GM10248 (cell line): Measurements from ENCODE around the gene PEX7.
"Not testable (repeated sequence)": the region's sequence is repeated elsewhere in the genome, so short reads cannot be mapped to it uniquely, and the experiment has no call there.

Source experiments
- CTCF ChIA-PET: fragments of 300-600 bp; sonication (Branson Sonifier 250); formaldehyde crosslinking; extraction: SDS; loops from one replicate; lab custom pipeline; 2021; ENCODE audit warnings: antibody characterized with exemption; lab: Yijun Ruan, JAX
- POLR2A ChIA-PET: fragments of 350-650 bp; sonication (Branson Sonifier 250); formaldehyde crosslinking; extraction: SDS; loops from one replicate; lab custom pipeline; 2020; ENCODE audit warnings: antibody characterized with exemption; lab: Yijun Ruan, JAX
- DNase-seq: peaks from one replicate; pipeline ENCODE4 v3.0.0; 2012; ENCODE audit errors: extremely low spot score
- TF ChIP-seq, protein P1 (sequence below): IDR thresholded peaks from 2 replicates; pipeline ENCODE4 v1.5.1; 2012; ENCODE audit warnings: mild to moderate bottlenecking, low read depth; ENCODE audit errors: extremely low read depth, missing control alignments, control extremely low read depth

PEX7 gene

DNA sequence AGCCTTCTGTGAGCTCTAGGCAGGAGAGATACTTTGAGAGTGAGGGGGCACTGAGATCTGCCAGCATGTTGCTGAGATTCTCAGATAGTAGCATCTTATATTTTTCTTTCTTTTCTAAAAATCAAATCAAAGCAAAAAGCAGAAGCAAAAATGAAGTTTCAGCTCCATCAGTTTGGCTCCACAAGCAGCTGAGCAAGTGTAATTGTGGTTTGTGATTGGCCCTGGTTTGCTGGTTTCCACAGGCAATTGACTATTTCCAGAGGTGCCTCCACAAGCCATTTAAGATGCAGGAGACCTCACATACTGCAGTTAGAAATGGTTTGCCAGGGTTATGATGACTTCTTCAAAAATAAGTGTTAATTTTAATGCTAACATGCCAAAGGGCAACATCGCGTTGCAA, 104.0 kb downstream of the PEX7 start:
- CTCF ChIA-PET: interaction anchor here (1.0 to 1.8 kb wide), 5 partner anchors 12 to 282 kb away, joined by 3 to 10 read pairs (median 3); partner anchors contain the start of gene MAP3K5
- POLR2A ChIA-PET: no interaction called here
- TF ChIP-seq, protein P1, sequence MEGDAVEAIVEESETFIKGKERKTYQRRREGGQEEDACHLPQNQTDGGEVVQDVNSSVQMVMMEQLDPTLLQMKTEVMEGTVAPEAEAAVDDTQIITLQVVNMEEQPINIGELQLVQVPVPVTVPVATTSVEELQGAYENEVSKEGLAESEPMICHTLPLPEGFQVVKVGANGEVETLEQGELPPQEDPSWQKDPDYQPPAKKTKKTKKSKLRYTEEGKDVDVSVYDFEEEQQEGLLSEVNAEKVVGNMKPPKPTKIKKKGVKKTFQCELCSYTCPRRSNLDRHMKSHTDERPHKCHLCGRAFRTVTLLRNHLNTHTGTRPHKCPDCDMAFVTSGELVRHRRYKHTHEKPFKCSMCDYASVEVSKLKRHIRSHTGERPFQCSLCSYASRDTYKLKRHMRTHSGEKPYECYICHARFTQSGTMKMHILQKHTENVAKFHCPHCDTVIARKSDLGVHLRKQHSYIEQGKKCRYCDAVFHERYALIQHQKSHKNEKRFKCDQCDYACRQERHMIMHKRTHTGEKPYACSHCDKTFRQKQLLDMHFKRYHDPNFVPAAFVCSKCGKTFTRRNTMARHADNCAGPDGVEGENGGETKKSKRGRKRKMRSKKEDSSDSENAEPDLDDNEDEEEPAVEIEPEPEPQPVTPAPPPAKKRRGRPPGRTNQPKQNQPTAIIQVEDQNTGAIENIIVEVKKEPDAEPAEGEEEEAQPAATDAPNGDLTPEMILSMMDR: no peak
- no peak for DNase-seq

DNA sequence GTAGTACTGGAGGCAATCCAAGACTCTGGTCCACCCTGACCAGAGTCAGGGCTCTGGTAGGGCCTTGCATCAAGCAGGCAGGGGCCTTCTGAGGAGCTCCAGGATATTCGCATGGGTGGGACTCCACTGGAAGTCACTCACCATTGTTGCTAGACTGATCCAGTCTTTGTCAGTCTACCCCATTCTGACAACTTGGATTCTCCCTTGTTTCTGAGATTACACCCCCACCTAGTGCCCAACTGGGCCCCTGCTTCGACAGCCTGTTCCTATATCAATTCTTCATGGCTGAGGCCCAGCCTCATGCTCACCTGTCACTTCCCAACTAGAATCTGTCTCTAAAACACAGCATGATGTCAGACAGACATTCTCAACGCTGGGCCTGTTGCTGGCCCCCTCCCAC, 104.9 kb downstream of the PEX7 start:
- peak; percentile 48 for DNase-seq
- CTCF ChIA-PET: interaction anchor here (0.9 to 1.8 kb wide), 4 partner anchors 100 to 283 kb away, joined by 3 to 10 read pairs (median 3); partner anchors contain the start of gene MAP3K5
- TF ChIP-seq, protein P1: peak; percentile 52
- POLR2A ChIA-PET: no interaction called here

GRCh38 chr6:136930528-136930927, 108.1 kb downstream of the PEX7 start:
- no peak for DNase-seq
- CTCF ChIA-PET: no interaction called here
- POLR2A ChIA-PET: no interaction called here
- TF ChIP-seq, protein P1: no peak

GRCh38 chr6:136932599-136932998, 110.2 kb downstream of the PEX7 start:
- TF ChIP-seq, protein P1: no peak
- no peak for DNase-seq
- CTCF ChIA-PET: no interaction called here
- POLR2A ChIA-PET: no interaction called here

DNA sequence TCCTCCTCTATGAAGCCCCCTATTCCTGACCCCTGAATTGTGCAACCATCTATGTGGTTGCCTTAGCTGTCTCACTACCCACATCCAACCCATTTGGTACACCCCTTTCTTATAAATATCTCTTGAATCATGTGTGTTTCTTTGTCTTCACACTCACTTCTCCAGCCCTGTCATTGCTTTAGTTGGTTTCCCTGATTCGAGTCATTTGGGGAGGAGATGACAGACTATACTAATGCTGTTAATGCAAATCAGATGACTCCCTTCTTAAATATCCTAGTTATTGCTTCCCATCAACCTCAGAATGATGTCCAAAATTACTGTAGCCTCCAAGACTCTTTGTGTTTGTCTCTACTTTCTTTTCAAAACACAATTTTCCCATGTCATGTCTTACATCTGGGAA, 122.7 kb downstream of the PEX7 start:
- ChIA-PET POLR2A (no interaction called here), CTCF (interaction anchor here (1.0 kb wide), 1 partner anchor 19 kb away, joined by 3 read pairs; no protein-coding TSS in a partner anchor)
- no peak for DNase-seq
- TF ChIP-seq, protein P1: no peak

DNA sequence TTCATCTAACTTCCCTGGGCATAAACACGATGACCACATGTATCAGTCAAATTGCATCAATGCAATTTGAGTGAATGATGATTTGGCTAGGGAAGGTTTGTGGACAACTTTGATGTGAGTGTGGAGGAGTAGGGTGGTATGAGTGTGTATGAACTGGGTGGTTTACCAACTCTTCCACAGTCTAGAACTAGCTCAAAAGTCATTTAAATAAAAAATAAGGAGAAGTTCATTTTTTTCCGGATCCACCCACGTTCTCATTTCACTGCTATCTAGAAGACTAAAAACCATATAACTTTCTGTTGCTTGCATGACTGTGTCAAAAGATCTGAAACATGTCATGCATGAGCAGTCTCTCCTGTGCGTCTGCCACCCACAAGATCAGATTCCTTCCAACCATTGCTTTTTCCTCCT, 123.3 kb downstream of the PEX7 start:
- ChIA-PET CTCF (interaction anchor here (1.0 kb wide), 1 partner anchor 20 kb away, joined by 3 read pairs; no protein-coding TSS in a partner anchor), POLR2A (no interaction called here)
- TF ChIP-seq, protein P1: no peak
- DNase-seq: no peak

- ChIA-PET CTCF (no interaction called here), POLR2A (no interaction called here)
- no peak for DNase-seq
- TF ChIP-seq, protein P1: no peak
Measured at GRCh38 chr6:136947037-136947436, 124.6 kb downstream of the PEX7 start.

- POLR2A ChIA-PET, DNase-seq, CTCF ChIA-PET: not testable (repeated sequence)
Measured at GRCh38 chr6:136949957-136950356, 127.6 kb downstream of the PEX7 start.
